DOHH2 (cell line): Measurements from ENCODE around the gene HOXA13.

ENCODE experiments used
- H3F3A ChIP-seq: fragments of 200-600 bp; sonication (generic), shearing (Covaris generic); 2 replicates; pipeline ENCODE4 v1.6.0; 2016; ENCODE audit warnings: antibody characterized with exemption, mild to moderate bottlenecking; ENCODE audit not compliant: control insufficient read depth, insufficient read depth
- H3K27ac ChIP-seq: fragments of 200-600 bp; sonication (generic); 2 replicates; pipeline ENCODE4 v1.5.1; 2014; ENCODE audit warnings: low read depth, mild to moderate bottlenecking, low read length, moderate library complexity
- H3K27me3 ChIP-seq: fragments of 200-600 bp; sonication (generic); 2 replicates; pipeline ENCODE4 v1.6.1; 2014; ENCODE audit warnings: mild to moderate bottlenecking, low read length, mixed read lengths; ENCODE audit not compliant: control insufficient read depth
- H3K36me3 ChIP-seq: fragments of 200-600 bp; sonication (generic); 2 replicates; pipeline ENCODE4 v1.6.1; 2014; ENCODE audit warnings: mild to moderate bottlenecking, low read length, moderate library complexity, mixed read lengths; ENCODE audit not compliant: control insufficient read depth
- H3K4me1 ChIP-seq: fragments of 200-600 bp; sonication (generic); 2 replicates; pipeline ENCODE4 v1.6.1; 2014; ENCODE audit warnings: mild to moderate bottlenecking, low read length, mixed read lengths; ENCODE audit not compliant: control insufficient read depth
- H3K4me2 ChIP-seq: fragments of 200-600 bp; sonication (generic); 2 replicates; pipeline ENCODE4 v1.6.0; 2014; ENCODE audit warnings: mild to moderate bottlenecking, low read length, moderate library complexity
- H3K4me3 ChIP-seq: fragments of 200-600 bp; sonication (generic); 2 replicates; pipeline ENCODE4 v1.5.1; 2014; ENCODE audit warnings: mild to moderate bottlenecking, low read length, mixed read lengths
- H3K79me2 ChIP-seq: fragments of 200-600 bp; sonication (generic); 2 replicates; pipeline ENCODE4 v1.6.1; 2014; ENCODE audit warnings: mild to moderate bottlenecking, low read length, mixed read lengths; ENCODE audit not compliant: control insufficient read depth
- H3K9me2 ChIP-seq: fragments of 200-600 bp; sonication (generic); replicated peaks from 2 replicates; pipeline ENCODE4 v1.6.1; 2014; ENCODE audit warnings: mild to moderate bottlenecking, low read length, mixed read lengths; ENCODE audit not compliant: control insufficient read depth
- H3K9me3 ChIP-seq: fragments of 200-600 bp; sonication (generic); 2 replicates; pipeline ENCODE4 v1.6.1; 2014; ENCODE audit warnings: antibody characterized with exemption, low read length, mixed read lengths; ENCODE audit not compliant: control insufficient read depth, insufficient read depth
- H4K20me1 ChIP-seq: fragments of 200-600 bp; sonication (generic); 2 replicates; pipeline ENCODE4 v1.6.0; 2014; ENCODE audit warnings: low read depth, mild to moderate bottlenecking, antibody characterized with exemption, low read length, moderate library complexity; ENCODE audit not compliant: control insufficient read depth, insufficient read depth
- CTCF ChIP-seq: fragments of 200-600 bp; sonication (generic); IDR thresholded peaks from one replicate; pipeline ENCODE4 v1.5.1; 2014; ENCODE audit warnings: antibody characterized with exemption, mild to moderate bottlenecking, low read depth, low read length; ENCODE audit not compliant: poor library complexity, severe bottlenecking
- EZH2phosphoT487 ChIP-seq: fragments of 200-600 bp; sonication (generic); IDR thresholded peaks from 2 replicates; pipeline ENCODE4 v1.6.1; 2017; ENCODE audit warnings: borderline replicate concordance, mild to moderate bottlenecking, antibody characterized with exemption, low read length, moderate library complexity, mixed read lengths

The HOXA13 gene

DNA sequence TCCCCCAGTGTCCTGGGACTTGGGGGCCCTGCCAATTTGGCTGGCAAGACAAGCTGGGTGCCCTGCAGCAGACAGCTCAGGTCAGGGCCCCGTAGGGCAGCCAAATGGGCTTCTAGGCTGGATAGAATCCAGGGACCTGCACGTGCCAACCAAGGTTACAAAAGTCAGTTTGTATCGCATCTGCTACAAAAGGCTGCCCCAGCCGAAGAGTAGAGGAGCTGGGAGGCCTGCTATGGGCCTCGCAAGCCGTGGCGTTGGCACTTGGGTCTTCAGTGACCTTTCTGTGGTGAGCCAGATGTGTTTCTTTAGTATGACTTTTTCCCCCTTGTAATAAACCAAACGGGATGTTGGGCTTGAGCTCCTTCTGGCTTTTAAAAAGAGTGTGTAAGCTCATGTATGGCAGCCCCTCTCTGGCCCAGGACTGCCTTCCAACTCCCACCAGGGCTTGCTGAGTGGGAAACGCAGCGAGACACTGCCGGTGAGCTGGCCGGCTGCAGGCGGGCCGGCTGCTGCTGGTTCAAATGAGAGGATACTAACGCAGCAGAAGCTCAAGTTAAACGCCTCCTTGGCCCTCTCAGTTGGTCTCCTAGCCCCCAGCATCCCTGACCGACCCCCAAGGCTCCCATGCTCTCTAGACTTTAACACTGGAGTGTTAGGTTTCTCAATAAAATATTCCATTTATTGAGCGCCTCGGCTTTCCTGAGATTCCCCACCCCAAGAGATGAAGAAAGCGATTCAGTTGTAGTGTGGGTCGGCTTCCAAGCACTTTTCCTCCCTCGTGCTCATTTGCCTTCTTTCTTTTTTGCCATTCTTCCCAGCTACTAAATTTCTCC lies 22.7 kb downstream of the HOXA13 start:
- no peak for TF ChIP-seq EZH2phosphoT487
- TF ChIP-seq CTCF: no peak
- Histone ChIP-seq H3K79me2 (no peaks in the 10 kb centered on the region), H3K36me3 (no peaks in the 10 kb centered on the region), H3K4me1 (peaks cover 20% of the 10 kb centered on the region), H3F3A (no peaks in the 10 kb centered on the region), H3K9me2 (no peaks in the 10 kb centered on the region), H3K4me2 (no peak overlapping the region), H4K20me1 (no peaks in the 10 kb centered on the region), H3K9me3 (no peaks in the 10 kb centered on the region), H3K27me3 (peaks cover 50% of the 10 kb centered on the region), H3K27ac (no peak overlapping the region), H3K4me3 (no peak overlapping the region)

GRCh38 chr7:27176524-27176845 lies 23.4 kb downstream of the HOXA13 start:
- no peaks in the 10 kb centered on the region for H3K36me3 ChIP-seq
- TF ChIP-seq EZH2phosphoT487 (no peak), CTCF (no peak)
- H3K4me1 ChIP-seq: peaks cover 20% of the 10 kb centered on the region
- no peaks in the 10 kb centered on the region for H3K9me3 ChIP-seq
- peaks cover 51% of the 10 kb centered on the region for H3K27me3 ChIP-seq
- no peak overlapping the region for H3K4me3 ChIP-seq
- no peaks in the 10 kb centered on the region for H3K9me2 ChIP-seq
- H3K27ac ChIP-seq: no peak overlapping the region
- H3F3A ChIP-seq: no peaks in the 10 kb centered on the region
- H3K79me2 ChIP-seq: no peaks in the 10 kb centered on the region
- no peaks in the 10 kb centered on the region for H4K20me1 ChIP-seq
- no peak overlapping the region for H3K4me2 ChIP-seq

GRCh38 chr7:27175626-27176523 lies 24.0 kb downstream of the HOXA13 start:
- no peak for TF ChIP-seq EZH2phosphoT487
- no peak for TF ChIP-seq CTCF
- H3K36me3 ChIP-seq: no peaks in the 10 kb centered on the region
- peaks cover 3% of the 10 kb centered on the region; the same call in 1 of the 2 replicates for H3F3A ChIP-seq
- H3K9me3 ChIP-seq: no peaks in the 10 kb centered on the region
- no peak overlapping the region for H3K4me2 ChIP-seq
- no peak overlapping the region for H3K27ac ChIP-seq
- H3K4me3 ChIP-seq: no peak overlapping the region
- H3K27me3 ChIP-seq: peaks cover 53% of the 10 kb centered on the region
- H3K79me2 ChIP-seq: no peaks in the 10 kb centered on the region
- no peaks in the 10 kb centered on the region for H3K9me2 ChIP-seq
- peaks cover under 1% of the 10 kb centered on the region; the same call in 1 of the 2 replicates for H4K20me1 ChIP-seq
- peaks cover 20% of the 10 kb centered on the region for H3K4me1 ChIP-seq
